GM19043 (cell line): ENCODE results near the gene BIN1.
A peak's percentile ranks its signal among the peaks of the same experiment; 100 is the strongest.

ENCODE experiments used
- ATAC-seq: cut with Tn5 transposase; IDR thresholded peaks from one replicate; pipeline ENCODE4 v1.9.1; 2021; ENCODE audit warnings: low read depth; ENCODE audit not compliant: unreplicated experiment

Gene BIN1

DNA sequence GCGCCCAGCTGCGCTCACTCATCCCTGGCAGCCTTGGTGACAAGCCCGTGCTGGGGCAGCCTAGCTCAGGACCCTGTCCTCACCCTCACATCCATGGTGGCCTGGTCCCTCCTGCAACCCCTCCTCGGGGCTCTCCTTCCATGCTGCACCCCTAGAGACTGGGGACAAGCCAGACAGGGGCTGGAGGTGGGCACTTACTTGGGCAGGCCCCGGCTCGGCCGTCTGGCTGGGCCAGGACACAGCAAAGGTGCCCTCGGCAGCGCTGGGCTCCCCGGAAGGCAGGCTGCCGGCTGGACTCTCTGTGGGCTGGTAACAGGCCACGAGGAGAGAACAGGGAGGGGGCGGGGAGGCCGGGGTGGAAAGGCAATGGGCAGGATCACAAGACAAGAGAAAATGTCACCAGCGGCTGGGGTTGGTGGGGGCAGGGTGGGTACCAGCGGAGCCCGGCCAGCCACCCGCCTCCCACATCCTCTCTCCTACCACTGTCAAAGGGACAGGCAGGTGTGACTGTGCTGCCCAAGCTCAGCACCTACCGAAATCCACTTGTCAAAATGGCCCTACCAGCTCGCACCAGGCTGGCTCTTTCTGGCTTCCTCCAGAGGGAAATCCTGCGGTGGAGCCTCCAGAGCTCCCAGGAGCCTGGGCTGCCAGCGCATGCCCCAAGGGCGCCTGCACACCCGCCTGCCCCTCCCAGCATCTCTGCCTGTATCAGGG, 54.7 kb downstream of the BIN1 start:
- ATAC-seq = no peak

DNA sequence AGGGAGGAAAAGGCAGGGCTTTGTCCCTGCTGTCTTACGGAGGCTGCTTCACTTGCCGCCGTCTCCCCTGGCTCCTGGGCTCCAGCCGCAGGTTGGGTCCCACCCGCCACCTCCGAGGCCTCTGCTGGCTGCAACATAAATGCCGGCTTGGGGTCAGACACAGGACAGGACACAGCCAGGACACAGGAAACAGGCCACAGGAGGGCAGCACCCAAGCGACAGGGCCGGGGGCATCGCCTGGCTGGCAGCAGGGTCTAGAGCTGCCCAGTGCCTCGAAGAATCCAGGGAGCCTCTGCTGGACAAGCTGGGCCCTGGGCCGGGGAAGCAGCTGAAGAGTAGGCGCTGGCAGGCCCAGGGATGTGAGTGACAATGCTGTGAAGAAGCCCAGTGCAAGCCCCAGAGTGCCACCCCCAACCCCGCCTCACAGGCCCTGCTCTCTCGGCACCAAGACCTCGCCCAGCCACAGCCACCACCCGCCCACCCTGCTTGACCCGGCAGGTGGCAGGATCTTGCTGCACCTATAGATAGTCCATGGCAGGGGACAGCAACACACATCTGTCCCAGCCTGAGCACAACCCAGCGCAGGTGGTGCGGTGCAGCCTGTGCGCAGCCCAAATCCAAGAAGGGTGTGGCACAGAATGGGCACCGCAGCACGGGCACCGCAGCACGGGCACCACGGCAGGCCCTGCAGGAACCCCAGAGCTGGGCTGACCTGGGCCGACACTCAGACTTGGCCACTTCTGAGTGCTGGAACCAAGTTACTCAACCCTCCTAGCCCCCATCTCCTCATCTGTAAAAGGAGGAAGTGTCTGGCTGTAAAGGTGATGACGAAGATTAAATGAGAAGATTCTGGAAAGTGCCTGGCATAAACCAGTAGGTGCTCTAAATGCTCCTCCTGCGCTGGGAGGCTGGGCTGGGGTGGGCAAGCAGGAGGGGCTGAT, 55.6 kb downstream of the BIN1 start:
- no peak for ATAC-seq

DNA sequence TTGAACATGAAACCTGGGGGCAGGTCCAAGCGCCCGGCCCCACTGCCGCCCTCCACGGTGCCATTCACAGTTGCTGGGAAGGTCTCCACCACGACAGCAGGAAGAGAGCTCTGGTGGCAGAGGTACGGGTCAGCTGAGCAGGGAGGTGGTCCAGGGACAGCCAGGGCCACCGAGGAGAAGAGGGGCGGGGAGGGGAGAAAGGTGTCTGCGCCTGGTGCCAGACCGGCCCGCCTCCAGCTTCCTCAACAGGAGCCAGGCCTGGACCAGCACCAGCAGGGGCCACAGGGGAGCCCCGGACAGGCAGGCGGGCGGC, 56.2 kb downstream of the BIN1 start:
- ATAC-seq = no peak

DNA sequence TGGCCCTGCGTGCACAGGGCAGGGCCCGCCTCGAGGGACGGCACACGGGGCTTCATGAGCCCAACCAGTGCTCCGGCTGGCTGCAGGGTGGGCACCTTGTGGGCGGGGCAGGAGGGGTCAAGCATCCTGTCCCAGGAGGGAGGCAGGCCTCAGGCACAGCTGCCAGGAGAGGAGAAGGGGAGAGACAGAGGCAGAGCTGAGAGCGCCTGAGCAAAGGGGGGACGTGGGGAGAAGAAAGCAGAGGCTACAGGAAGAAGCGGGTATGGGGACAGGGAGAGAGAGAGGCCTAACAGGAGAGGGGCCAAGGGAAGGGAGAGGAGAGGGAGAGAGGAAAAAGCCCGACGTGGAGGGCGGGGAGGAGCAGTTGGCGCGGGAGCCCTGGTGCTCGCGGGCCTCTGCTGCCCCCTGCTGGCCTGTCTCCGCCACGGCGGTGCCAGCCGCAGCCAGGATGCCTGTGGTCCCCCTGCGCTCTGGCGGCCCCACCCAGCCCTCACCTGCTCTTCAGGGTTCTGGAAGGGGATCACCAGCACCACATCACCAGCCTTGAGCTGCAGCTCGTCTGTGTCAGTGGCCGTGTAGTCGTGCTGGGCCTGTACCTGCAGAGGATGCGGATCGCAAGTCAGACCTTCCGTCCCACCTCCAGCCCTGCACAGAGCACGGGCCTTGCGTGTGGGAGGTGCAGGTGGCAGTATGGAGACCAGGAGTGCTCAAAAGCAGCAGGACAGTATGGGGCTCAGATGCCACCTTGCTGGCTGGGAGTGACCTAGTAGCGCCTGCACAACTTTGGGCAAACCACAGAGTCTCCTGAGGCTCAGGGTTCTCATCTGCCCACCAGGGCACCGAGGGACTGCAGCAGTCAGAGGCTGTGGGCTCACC, 56.8 kb downstream of the BIN1 start:
- peak; percentile 64 for ATAC-seq

DNA sequence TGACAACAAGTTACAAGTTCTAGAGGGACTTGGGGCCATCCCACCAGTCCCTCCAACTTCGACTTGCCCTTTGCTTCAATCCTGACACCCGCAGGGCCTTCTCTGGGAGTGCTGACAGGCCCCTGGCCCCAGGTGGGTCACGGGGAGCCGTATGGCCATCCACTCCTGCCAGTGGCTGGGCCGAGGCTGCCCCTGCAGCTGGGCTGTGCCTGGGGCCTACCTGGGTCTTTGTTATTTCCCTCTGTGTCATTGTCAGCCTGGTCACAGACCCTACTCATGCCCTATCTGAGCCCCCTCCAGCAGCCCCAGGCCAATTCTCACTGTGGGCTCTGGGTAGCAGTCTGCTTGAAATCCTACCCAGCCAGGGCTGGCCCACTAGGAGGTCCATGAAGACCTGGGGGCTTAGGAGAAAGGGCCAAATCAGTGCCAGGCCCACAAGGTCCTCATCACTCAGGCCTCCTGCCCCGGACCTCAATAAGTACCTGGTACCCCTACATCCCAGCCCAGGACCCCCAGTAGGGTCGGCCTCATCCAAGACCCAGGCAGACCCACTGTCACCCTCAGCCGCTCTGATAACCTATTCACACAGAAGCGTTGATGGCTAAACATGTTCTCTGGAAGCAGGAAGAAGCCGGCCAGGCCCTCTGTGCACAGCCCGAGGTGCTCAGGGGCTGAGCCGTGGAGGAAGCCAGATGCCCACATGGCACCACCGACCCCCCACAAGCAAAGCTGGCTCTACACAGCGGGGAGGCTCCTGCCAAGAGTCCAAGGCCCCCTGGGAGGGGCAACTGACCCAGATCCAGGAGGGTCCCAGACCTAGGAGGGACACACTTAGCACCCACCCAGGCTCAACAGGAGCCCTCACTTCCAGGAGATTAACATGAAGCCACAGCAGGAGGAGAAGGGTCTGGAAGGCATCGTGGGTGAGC, 57.7 kb downstream of the BIN1 start:
- no peak for ATAC-seq

DNA sequence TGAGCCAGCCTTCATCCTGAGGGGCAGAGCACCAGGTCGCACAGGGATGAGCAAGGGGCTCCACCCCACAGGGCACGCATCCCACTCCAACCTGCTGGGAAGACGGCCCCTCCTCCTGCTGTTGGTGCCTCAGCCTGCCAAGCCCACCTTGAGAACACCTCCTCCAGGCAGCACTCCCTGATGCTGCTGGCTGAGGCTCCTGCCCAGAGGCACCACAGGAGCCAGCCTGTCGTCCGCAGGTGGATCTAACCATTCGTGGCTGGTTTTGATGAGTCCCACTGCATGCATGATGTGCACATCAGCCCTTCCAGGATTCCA, 58.4 kb downstream of the BIN1 start:
- no peak for ATAC-seq

DNA sequence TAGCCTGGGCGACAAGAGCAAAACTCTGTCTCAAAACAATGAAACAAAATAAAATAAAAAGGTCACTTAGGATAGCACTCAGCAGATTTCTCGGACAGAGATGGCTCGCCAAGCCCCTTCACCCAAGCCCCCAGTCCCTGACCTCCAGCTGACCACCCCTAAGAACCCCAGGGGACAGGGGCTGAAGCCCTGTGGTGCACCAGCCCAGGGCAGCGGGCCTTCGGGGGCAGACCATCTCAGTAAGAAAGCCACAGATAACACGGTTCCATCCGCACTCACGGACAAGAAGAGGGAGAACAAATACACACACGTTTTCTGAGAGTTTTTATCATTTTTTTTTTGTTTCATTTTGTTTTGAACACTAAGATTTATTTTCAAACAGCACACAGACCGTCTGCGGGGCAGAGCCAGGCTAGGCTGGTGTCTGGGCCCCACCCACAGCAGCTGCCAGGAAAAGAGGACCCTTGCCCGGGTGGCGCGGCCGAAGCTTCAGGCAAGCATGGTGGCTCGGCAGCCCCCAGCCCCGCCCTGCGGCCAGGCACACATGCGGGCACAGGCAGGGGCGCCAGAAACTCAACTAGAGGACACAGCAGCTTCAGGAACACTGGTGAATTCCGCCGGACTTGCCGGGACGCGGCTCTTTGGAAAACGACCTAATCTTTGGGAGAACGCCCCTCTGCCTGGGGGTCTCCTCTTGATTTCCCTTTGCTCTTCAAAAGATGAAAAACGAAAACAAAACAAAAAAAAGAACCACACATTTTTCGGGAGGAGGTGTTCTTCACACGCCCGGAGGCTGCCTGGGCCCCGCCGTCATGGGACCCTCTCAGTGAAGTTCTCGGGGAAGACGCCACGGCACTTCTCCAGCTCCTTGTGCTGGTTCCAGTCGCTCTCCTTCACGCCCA, 59.0 kb downstream of the BIN1 start:
- no peak for ATAC-seq

DNA sequence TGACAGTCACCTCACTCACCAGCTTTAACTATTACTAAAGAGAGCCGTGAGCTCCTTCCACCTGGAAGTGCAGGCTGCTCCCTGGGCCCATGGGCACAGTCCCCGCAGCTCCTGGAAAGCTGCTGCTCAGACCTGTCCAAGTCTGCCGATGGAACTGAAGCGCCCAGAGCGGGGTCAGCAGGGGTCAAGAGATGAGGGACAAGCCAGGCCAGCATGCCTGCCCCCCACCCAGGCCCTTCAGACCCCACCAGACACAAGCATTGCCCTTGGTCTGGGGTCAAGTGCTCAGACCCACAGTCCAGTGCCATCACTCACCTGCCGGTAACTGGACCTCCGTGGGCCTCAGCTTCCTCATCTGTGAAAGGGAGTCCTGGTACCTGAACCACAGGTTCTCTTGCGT, 59.9 kb downstream of the BIN1 start:
- ATAC-seq = no peak

DNA sequence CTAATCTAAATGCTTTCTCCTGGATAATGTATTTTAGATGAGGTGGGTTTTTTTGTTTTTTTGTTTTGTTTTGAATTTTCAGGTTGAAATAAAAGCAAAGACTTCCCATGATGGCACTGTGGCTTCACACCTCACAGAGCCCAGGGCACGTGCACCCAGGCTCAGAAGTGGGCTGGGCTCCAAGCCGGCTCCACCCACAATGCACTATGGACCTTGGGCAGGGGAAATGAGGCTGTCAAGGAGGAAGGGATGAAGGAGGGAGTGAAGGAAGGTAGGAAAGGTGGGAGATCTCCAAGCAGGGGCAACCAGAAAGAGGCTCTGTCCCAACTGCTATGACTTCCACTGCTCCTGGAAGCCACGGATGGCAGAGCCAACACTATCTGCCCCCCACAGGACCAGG, 60.4 kb downstream of the BIN1 start:
- no peak for ATAC-seq

DNA sequence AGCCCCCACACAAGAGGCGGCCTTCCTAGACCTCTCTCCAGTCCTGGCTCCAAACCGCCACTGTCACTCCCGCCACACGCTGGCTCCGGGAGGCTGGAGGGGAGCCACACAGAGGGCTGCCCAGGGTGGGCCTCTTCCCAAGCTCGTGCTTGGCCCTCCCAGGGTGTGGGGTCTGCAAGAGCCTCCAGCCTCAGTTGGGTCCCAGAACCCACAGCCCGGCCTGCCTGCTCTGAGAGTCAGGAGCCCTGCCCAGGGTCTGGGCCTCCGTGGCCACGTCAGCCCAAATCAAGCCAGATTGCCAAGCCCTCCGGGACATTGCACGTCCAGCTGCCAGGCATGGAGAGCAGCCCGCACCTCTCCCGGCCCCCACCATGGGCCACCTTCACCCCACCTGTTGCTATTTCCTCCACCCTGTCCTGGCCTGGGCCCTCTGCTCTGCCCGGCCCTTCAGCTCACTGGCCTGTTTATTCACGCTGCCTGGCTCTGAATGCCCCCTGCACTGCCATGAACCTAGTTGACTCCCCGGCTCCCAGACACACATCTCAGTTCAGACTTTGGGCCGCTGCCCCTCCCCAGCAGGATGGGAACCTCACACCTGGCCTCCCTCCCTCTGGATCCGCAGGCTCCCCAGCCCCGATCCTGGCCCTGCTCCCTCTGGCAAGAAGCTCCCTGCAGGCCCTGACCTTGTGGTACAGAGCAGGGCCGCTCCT, 61.0 kb downstream of the BIN1 start:
- ATAC-seq = no peak

DNA sequence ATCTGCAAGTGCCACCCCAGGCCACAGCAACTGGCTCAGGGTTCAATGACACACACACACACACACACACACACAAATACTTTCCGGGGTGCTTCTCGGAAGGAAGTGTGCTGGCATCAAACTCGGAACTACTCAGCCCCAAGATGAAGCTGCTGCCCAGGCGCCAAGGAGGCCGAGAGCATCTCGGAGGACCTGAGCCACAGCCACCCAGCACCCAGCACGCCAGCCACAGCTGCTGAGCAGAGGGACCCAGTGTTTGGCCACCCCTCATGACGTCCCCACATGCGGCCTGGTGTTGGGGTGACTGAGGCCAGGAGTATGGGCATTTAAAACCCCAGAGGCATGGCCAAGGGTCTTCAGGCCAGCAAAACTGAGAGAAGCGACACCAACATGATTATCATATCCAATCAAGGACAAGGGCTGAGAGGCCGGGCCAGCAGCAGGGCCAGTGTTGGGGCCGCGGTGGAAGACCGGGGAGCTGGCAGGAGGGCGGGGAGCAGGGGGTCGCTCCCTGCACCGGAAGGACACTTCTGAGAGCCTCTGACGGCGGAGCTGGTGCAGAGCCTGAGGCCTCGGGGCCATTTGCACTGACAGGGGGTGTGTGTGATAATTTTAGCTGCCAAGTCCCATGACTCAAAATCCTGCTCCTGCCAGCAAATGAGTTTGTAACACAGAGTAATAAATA, 61.8 kb downstream of the BIN1 start:
- no peak for ATAC-seq

DNA sequence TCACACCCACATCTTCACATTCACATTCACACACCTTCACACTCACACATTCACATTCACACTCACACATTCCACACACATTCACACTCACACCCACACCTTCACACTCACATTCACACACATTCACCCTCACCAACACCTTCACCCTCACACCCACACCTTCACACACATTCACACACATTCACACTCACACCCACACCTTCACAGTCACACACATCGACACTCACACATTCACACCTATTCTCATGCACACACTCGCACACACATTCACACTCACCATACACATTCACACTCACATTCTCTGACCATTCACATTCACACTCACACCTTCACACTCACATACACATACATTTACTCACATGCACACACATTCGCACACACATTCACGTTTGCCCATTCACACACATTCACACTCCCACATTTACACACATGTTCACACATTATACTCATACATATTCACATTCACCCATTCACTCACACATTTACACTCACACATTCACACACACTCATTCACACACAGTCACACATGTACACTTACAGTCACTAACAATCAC, 62.7 kb downstream of the BIN1 start:
- no peak for ATAC-seq

DNA sequence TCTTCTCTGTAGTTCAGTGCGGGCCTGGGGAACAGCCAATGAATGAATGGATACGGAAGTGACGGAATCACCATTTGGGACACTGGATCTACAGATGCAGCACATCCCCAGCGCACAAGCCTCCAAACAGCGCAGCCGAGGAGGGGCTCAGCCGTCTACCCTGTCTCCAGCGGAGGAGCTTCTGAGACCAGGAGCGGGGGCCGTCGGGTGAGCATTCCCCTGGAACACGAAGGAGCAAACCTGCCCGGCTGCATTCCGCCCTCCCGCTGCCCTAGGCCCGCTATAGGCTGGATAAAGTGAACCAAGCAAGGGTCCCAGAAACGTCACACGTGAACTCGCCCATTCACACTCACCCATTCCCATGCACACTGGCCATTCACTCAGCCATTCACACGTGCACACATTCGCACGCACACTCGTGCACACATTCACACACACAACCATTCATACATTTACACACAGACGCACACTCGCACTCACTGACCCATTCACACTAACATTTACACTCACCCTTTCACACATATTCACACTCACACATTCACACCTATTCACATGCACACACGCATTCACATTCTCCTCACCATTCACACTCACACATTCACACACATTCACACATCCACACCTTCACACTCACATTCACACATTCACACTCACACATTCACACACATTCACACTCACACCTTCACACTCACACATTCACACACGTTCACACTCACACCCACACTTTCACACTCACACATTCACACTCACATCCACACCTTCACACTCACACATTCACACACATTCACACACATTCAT, 63.4 kb downstream of the BIN1 start:
- ATAC-seq = no peak

DNA sequence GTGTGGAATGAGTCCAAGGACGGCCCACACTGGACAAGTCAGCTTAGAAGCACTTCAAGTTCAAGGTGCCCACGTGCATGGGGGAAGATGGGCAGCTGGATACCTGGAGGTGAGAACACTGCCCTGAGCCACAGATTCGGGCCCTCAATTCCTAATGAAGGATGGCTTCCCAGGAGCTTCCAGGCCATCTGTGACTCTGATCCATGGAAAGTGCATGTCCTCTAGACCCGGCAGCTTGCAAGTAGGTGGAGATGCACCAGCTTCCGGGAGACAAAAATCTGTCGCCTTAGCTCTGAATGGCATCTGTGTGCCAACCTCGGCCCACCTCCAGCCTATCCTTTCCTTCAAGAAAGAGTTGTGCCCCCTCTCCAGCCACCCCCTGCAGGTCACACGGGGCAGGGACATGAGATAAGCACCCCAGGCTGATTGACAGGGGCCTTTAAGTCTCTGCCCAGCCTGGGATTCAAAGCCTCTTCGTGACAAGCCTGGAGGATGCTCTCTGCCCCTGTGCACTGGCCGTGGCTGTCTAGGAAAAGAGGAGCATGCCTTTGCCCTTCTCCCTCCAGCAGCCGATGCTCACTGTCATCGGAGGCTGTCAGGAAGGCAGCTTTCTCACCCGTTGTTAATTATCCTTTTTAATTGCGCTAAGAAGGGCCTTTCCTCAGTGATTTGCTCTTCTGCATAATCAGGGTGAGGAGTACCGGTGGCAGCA, 65.5 kb downstream of the BIN1 start:
- no peak for ATAC-seq

DNA sequence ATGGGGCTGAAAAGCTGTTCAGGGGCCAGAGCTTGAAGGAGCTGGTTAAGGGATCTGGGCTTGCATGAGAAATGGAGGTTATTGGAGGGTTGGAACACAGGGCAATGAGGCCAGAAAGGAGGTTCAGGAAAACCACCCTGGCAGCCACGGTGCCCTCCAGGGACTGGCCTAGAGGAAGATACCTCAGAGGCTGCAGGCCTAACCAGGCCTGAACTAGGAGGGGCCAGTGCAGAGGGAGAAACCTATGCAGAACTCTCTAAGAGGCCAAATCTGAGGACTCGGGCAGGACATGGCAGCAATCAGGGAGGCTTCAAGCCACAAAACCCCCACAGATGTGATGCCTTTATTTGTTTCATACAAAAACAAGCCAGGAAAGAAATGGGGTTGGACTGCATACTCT, 66.8 kb downstream of the BIN1 start:
- ATAC-seq = no peak

DNA sequence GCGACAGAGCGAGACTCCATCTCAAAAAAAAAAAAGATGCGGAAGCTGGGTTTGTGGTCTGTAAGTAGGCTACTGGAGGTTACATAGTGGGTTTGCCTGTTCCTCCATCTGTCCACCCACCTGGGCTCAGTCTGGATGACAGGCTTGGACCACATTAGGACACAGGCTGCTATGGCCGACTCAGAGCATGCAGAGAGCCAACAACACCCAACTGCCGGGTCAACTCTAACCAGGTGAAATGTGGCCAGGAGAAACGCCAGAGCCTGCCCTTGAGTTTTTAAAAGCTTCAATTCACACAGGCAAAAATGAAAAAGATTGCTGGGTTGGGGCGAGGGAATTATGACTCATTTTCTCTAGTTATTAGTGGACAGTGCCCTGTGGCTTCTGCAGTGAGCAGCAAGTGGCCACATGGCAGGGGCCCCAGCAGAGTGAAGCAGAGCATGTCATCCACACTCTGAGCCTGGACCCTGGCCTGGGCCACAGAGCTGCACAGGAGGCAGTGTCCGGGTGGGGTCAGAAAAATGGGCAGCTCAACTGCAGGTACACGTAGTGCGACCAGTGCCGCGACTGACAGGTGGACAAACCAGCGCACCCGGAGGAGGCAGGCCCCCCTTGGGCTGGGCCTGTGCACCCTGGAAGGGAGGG, 67.4 kb downstream of the BIN1 start:
- peak; percentile 48 for ATAC-seq
